Measurements from ENCODE around the gene AP4M1. TPM values are rescaled to one million over a fixed set of nuclear protein-coding genes. Genes with fewer than 3 reads are reported as not detected.

AP4M1 gene
- polyA plus RNA-seq, 1 donor from 2014 or later, result 100 TPM

DNA sequence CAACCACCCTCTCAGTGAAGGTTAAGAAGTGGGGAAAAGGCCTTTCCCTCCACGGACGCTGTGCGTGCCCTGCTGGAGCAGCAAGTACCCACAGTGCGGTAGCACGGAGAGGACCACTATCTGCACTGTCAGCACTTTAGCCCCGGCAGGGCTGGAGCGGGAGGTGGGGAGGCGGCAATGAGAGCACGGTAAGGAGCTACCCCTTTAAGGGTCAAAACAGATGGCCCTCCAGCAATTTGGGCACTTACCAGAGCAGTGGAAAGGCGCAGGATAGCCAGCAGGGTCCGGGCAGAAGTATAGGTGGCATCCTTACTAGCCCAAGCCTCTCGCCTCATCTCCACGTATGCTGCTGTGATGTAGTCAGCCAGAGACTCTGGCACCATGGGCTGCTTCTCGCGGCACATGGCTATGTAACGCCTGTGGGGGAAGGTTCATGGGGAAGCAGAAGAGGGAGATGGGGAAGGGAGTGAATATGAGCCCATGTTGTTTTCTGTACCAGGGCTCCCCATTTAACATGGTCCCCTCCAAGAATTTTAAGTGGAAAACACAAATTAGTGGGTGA lies 7.4 kb upstream of the AP4M1 start:
- H3K9me3 ChIP-seq (ENCODE audit: low read length), result no peaks in the 10 kb centered on the region
- no peaks in the 10 kb centered on the region for H3F3A ChIP-seq (ENCODE audit: insufficient read depth, low read length, poor library complexity, severe bottlenecking)
- no peaks in the 10 kb centered on the region for H3K27me3 ChIP-seq (ENCODE audit: insufficient read depth, low read depth, low read length)
- H3K27ac ChIP-seq (ENCODE audit: low read length), result no peak overlapping the region
- H3K79me2 ChIP-seq (replicated peaks; ENCODE audit: insufficient read depth, low read length), result peaks cover 17% of the 10 kb centered on the region
- H4K20me1 ChIP-seq (ENCODE audit: insufficient read depth), result no peaks in the 10 kb centered on the region
- H3K36me3 ChIP-seq (ENCODE audit: insufficient read depth, low read length), result peaks cover 12% of the 10 kb centered on the region
- no peak overlapping the region for H2AFZ ChIP-seq (ENCODE audit: low read depth, low read length)
- H3K4me2 ChIP-seq (ENCODE audit: low read length), result no peak overlapping the region
- H3K4me3 ChIP-seq (ENCODE audit: low read length), result no peak overlapping the region
- TF ChIP-seq EP300 (conservative IDR thresholded peaks at IDR 0.05; ENCODE audit: poor library complexity, severe bottlenecking) (no peak), SMC3 (conservative IDR thresholded peaks at IDR 0.05; ENCODE audit: poor library complexity) (no peak), TAF1 (IDR thresholded peaks at IDR 0.05; ENCODE audit: low read depth) (no peak), EZH2 (IDR thresholded peaks at IDR 0.05; ENCODE audit: borderline replicate concordance, insufficient read depth, low read length, poor library complexity, severe bottlenecking) (no peak)
- TF ChIP-seq, protein P1, sequence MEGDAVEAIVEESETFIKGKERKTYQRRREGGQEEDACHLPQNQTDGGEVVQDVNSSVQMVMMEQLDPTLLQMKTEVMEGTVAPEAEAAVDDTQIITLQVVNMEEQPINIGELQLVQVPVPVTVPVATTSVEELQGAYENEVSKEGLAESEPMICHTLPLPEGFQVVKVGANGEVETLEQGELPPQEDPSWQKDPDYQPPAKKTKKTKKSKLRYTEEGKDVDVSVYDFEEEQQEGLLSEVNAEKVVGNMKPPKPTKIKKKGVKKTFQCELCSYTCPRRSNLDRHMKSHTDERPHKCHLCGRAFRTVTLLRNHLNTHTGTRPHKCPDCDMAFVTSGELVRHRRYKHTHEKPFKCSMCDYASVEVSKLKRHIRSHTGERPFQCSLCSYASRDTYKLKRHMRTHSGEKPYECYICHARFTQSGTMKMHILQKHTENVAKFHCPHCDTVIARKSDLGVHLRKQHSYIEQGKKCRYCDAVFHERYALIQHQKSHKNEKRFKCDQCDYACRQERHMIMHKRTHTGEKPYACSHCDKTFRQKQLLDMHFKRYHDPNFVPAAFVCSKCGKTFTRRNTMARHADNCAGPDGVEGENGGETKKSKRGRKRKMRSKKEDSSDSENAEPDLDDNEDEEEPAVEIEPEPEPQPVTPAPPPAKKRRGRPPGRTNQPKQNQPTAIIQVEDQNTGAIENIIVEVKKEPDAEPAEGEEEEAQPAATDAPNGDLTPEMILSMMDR (IDR thresholded peaks at IDR 0.05; ENCODE audit: poor library complexity, severe bottlenecking), result no peak
- TF ChIP-seq, protein P2, sequence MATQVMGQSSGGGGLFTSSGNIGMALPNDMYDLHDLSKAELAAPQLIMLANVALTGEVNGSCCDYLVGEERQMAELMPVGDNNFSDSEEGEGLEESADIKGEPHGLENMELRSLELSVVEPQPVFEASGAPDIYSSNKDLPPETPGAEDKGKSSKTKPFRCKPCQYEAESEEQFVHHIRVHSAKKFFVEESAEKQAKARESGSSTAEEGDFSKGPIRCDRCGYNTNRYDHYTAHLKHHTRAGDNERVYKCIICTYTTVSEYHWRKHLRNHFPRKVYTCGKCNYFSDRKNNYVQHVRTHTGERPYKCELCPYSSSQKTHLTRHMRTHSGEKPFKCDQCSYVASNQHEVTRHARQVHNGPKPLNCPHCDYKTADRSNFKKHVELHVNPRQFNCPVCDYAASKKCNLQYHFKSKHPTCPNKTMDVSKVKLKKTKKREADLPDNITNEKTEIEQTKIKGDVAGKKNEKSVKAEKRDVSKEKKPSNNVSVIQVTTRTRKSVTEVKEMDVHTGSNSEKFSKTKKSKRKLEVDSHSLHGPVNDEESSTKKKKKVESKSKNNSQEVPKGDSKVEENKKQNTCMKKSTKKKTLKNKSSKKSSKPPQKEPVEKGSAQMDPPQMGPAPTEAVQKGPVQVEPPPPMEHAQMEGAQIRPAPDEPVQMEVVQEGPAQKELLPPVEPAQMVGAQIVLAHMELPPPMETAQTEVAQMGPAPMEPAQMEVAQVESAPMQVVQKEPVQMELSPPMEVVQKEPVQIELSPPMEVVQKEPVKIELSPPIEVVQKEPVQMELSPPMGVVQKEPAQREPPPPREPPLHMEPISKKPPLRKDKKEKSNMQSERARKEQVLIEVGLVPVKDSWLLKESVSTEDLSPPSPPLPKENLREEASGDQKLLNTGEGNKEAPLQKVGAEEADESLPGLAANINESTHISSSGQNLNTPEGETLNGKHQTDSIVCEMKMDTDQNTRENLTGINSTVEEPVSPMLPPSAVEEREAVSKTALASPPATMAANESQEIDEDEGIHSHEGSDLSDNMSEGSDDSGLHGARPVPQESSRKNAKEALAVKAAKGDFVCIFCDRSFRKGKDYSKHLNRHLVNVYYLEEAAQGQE (IDR thresholded peaks at IDR 0.05; ENCODE audit: borderline replicate concordance), result no peak
- H3K9ac ChIP-seq (ENCODE audit: low read length), result no peak overlapping the region
- H3K9me2 ChIP-seq (ENCODE audit: insufficient read depth, low read length), result no peaks in the 10 kb centered on the region

DNA sequence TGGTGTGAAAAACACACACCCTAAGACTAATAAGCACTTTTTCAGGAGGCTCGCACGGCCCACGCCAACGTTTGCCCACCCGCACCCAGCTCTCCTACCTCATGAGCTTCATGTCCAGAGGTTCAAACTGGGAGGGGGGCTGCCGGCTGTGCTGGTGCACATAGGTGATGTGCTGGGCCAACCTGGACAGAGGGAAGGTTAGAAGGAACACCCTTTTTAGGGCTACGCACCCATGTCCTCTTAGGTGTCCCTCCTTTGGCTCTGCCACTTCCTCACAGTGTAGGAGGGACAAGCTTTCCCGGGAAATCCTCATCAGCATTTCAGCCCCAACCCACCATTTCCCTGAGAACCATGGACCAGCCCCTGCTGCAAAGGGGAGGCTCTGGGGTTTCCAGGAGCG lies 6.2 kb upstream of the AP4M1 start:
- no peaks in the 10 kb centered on the region for H4K20me1 ChIP-seq (ENCODE audit: insufficient read depth)
- H3K36me3 ChIP-seq (ENCODE audit: insufficient read depth, low read length), result peaks cover 14% of the 10 kb centered on the region
- no peaks in the 10 kb centered on the region for H3K9me2 ChIP-seq (ENCODE audit: insufficient read depth, low read length)
- H3K9ac ChIP-seq (ENCODE audit: low read length), result no peak overlapping the region
- H3K9me3 ChIP-seq (ENCODE audit: low read length), result no peaks in the 10 kb centered on the region
- H3K27me3 ChIP-seq (ENCODE audit: insufficient read depth, low read depth, low read length), result no peaks in the 10 kb centered on the region
- no peak overlapping the region for H2AFZ ChIP-seq (ENCODE audit: low read depth, low read length)
- H3K4me2 ChIP-seq (ENCODE audit: low read length), result no peak overlapping the region
- H3K79me2 ChIP-seq (replicated peaks; ENCODE audit: insufficient read depth, low read length), result peaks cover 25% of the 10 kb centered on the region
- H3K4me3 ChIP-seq (ENCODE audit: low read length), result no peak overlapping the region
- no peaks in the 10 kb centered on the region for H3F3A ChIP-seq (ENCODE audit: insufficient read depth, low read length, poor library complexity, severe bottlenecking)
- TF ChIP-seq TAF1 (IDR thresholded peaks at IDR 0.05; ENCODE audit: low read depth) (no peak), EZH2 (IDR thresholded peaks at IDR 0.05; ENCODE audit: borderline replicate concordance, insufficient read depth, low read length, poor library complexity, severe bottlenecking) (no peak), EP300 (conservative IDR thresholded peaks at IDR 0.05; ENCODE audit: poor library complexity, severe bottlenecking) (no peak), MXI1 (conservative IDR thresholded peaks at IDR 0.05; ENCODE audit: poor library complexity, severe bottlenecking) (no peak), RAD21 (conservative IDR thresholded peaks at IDR 0.05) (no peak), POLR2AphosphoS5 (IDR thresholded peaks at IDR 0.05) (no peak), SMC3 (conservative IDR thresholded peaks at IDR 0.05; ENCODE audit: poor library complexity) (no peak)
- TF ChIP-seq, protein P2 (IDR thresholded peaks at IDR 0.05; ENCODE audit: borderline replicate concordance), result no peak
- TF ChIP-seq, protein P1 (IDR thresholded peaks at IDR 0.05; ENCODE audit: poor library complexity, severe bottlenecking), result no peak
- H3K27ac ChIP-seq (ENCODE audit: low read length), result no peak overlapping the region
